A673 (cell line): ENCODE measurements around the gene ORMDL2. TPM values are rescaled to one million over a fixed set of nuclear protein-coding genes. Genes with fewer than 3 reads are reported as not detected.

ENCODE experiments used
- BruUV-seq: library from RNA; stranded (reverse); fragments of 400-500 nt; replicated peaks from 2 replicates; lab custom pipeline; 2021; lab: Mats Ljungman, UMichigan
- CTCF ChIA-PET: fragments of 300-600 bp; sonication (Branson Sonifier 250); formaldehyde crosslinking; loops from one replicate; lab custom pipeline; 2022; ENCODE audit warnings: antibody characterized with exemption; lab: Charles Lee
- POLR2A ChIA-PET: fragments of 300-600 bp; sonication (Branson Sonifier 250); formaldehyde crosslinking; loops from one replicate; lab custom pipeline; 2022; ENCODE audit warnings: antibody characterized with exemption; ENCODE audit not compliant: low non-redundant PET; lab: Charles Lee
- DNase-seq: peaks from one replicate; pipeline ENCODE4 v3.0.0-alpha.2; 2015; ENCODE audit warnings: low spot score
- H3K27ac ChIP-seq: fragments of 200-600 bp; sonication (generic); 2 replicates; pipeline ENCODE4 v1.5.1; 2016; ENCODE audit warnings: mixed run types, low read depth, mild to moderate bottlenecking, mixed read lengths, antibody characterized with exemption, low read length; ENCODE audit not compliant: poor library complexity, severe bottlenecking
- H3K27me3 ChIP-seq: fragments of 200-600 bp; sonication (generic); replicated peaks from 2 replicates; pipeline ENCODE4 v1.6.1; 2017; ENCODE audit warnings: mixed run types, low read depth, mild to moderate bottlenecking, mixed read lengths, antibody characterized with exemption, low read length; ENCODE audit not compliant: insufficient read depth, poor library complexity
- H3K36me3 ChIP-seq: fragments of 200-600 bp; sonication (generic); 2 replicates; pipeline ENCODE4 v1.6.1; 2016; ENCODE audit warnings: mixed run types, mild to moderate bottlenecking, mixed read lengths, antibody characterized with exemption, low read length; ENCODE audit not compliant: insufficient read depth, poor library complexity, severe bottlenecking
- H3K4me1 ChIP-seq: fragments of 200-600 bp; sonication (generic); 2 replicates; pipeline ENCODE4 v1.6.1; 2017; ENCODE audit warnings: mixed run types, mild to moderate bottlenecking, mixed read lengths, antibody characterized with exemption, low read length; ENCODE audit not compliant: insufficient read depth, poor library complexity, severe bottlenecking
- H3K4me3 ChIP-seq: fragments of 200-600 bp; sonication (generic); 2 replicates; pipeline ENCODE4 v1.5.1; 2016; ENCODE audit warnings: low read depth, mixed run types, mild to moderate bottlenecking, mixed read lengths, low read length; ENCODE audit not compliant: poor library complexity, severe bottlenecking
- H3K9me3 ChIP-seq: fragments of 200-600 bp; sonication (generic); 2 replicates; pipeline ENCODE4 v1.6.1; 2016; ENCODE audit warnings: mixed run types, low read depth, mild to moderate bottlenecking, mixed read lengths, antibody characterized with exemption, low read length; ENCODE audit not compliant: poor library complexity, severe bottlenecking
- CTCF ChIP-seq: fragments of 300-800, 200-600 bp; sonication (generic); conservative IDR thresholded peaks from 2 replicates; pipeline ENCODE4 v1.5.1; 2017; ENCODE audit warnings: low read depth, mild to moderate bottlenecking, antibody characterized with exemption, low read length, moderate library complexity, mixed read lengths
- EZH2 ChIP-seq: fragments of 200-600 bp; sonication (generic); IDR thresholded peaks from 2 replicates; pipeline ENCODE4 v1.6.1; 2017; ENCODE audit warnings: borderline replicate concordance, low read depth, mild to moderate bottlenecking, mixed read lengths, antibody characterized with exemption, low read length; ENCODE audit not compliant: poor library complexity, severe bottlenecking
- intact Hi-C: fragments of 100-400 bp; cut with micrococcal nuclease; formaldehyde crosslinking; loops from one replicate; pipeline ENCODE4 v1.10.0; 2022; ENCODE audit not compliant: unreplicated experiment
- total RNA-seq: library from RNA; stranded (reverse); gene quantifications from 2 replicates; pipeline ENCODE4 v1.2.3, GENCODE V29; 2021

Gene ORMDL2
- total RNA-seq, 1 experiment from 2014 or later: 32.3 TPM

- H3K4me1 ChIP-seq: no peaks in the 10 kb centered on the region
- no peak overlapping the region for H3K4me3 ChIP-seq
- H3K27ac ChIP-seq: no peak overlapping the region
- ChIA-PET CTCF (no interaction called here), POLR2A (no interaction called here)
- H3K27me3 ChIP-seq: no peaks in the 10 kb centered on the region
- H3K36me3 ChIP-seq: peaks cover 77% of the 10 kb centered on the region
- DNase-seq: no peak
- BruUV-seq: no TSS peak
- H3K9me3 ChIP-seq: no peaks in the 10 kb centered on the region
- intact Hi-C loops: no loop called here
- TF ChIP-seq CTCF (no peak), EZH2 (no peak)
These were observed 37.2 kb upstream of the ORMDL2 start for GRCh38 chr12:55780685-55781084.

- Histone ChIP-seq H3K27ac (no peak overlapping the region), H3K4me3 (no peak overlapping the region), H3K9me3 (no peaks in the 10 kb centered on the region), H3K27me3 (no peaks in the 10 kb centered on the region), H3K4me1 (no peaks in the 10 kb centered on the region), H3K36me3 (peaks cover 83% of the 10 kb centered on the region)
- TF ChIP-seq CTCF: no peak
- TF ChIP-seq EZH2: no peak
- POLR2A ChIA-PET: no interaction called here
- no TSS peak for BruUV-seq
- DNase-seq: no peak
- intact Hi-C loops: no loop called here
- CTCF ChIA-PET: no interaction called here
These were observed 29.3 kb upstream of the ORMDL2 start for GRCh38 chr12:55788546-55788945.

GRCh38 chr12:55789171-55789570, 28.7 kb upstream of the ORMDL2 start:
- no peak for TF ChIP-seq EZH2
- no peak for TF ChIP-seq CTCF
- ChIA-PET POLR2A (no interaction called here), CTCF (no interaction called here)
- no peaks in the 10 kb centered on the region for H3K9me3 ChIP-seq
- H3K27me3 ChIP-seq: no peaks in the 10 kb centered on the region
- intact Hi-C loops: no loop called here
- H3K4me1 ChIP-seq: no peaks in the 10 kb centered on the region
- H3K4me3 ChIP-seq: no peak overlapping the region
- no peak overlapping the region for H3K27ac ChIP-seq
- H3K36me3 ChIP-seq: peaks cover 83% of the 10 kb centered on the region
- no TSS peak for BruUV-seq
- no peak for DNase-seq
